Neuronal stem cell (in vitro differentiated cells): ENCODE data around the gene RHOA.

Experiments
- DNase-seq: peaks from one replicate; pipeline ENCODE4 v3.0.0-alpha.2; 2013; ENCODE audit warnings: low spot score
- H2AFZ ChIP-seq: one replicate; pipeline ENCODE4 v1.6.1; 2013; ENCODE audit warnings: mild to moderate bottlenecking, low read length, inconsistent platforms
- H2AK5ac ChIP-seq: 2 replicates; pipeline ENCODE4 v1.6.1; 2013; ENCODE audit warnings: low read depth, mild to moderate bottlenecking, inconsistent platforms, low read length, moderate library complexity, mixed read lengths
- H2BK120ac ChIP-seq: 2 replicates; pipeline ENCODE4 v1.6.1; 2013; ENCODE audit warnings: low read depth, mild to moderate bottlenecking, inconsistent platforms, low read length, moderate library complexity, mixed read lengths
- H2BK12ac ChIP-seq: one replicate; pipeline ENCODE4 v1.6.1; 2013; ENCODE audit warnings: low read length, inconsistent platforms
- H2BK15ac ChIP-seq: 2 replicates; pipeline ENCODE4 v1.6.1; 2013; ENCODE audit warnings: mild to moderate bottlenecking, low read length, inconsistent platforms, mixed read lengths
- H2BK5ac ChIP-seq: one replicate; pipeline ENCODE4 v1.6.1; 2013; ENCODE audit warnings: inconsistent platforms, mild to moderate bottlenecking, low read length, moderate library complexity
- H3K14ac ChIP-seq: one replicate; pipeline ENCODE4 v1.6.1; 2013; ENCODE audit warnings: low read length, inconsistent platforms
- H3K18ac ChIP-seq: 2 replicates; pipeline ENCODE4 v1.6.1; 2013; ENCODE audit warnings: low read length, inconsistent platforms
- H3K23ac ChIP-seq: 2 replicates; pipeline ENCODE4 v1.6.1; 2013; ENCODE audit warnings: low read depth, mild to moderate bottlenecking, mixed read lengths, low read length, inconsistent platforms; ENCODE audit not compliant: poor library complexity
- H3K27ac ChIP-seq: replicated peaks from 3 replicates; pipeline ENCODE4 v1.5.1; 2013; ENCODE audit warnings: low read length, inconsistent platforms
- H3K27me3 ChIP-seq, 3 experiments: 2 replicates each; pipeline ENCODE4 v1.6.1; 2013; ENCODE audit warnings: low read length in 3 of 3, mild to moderate bottlenecking in 2 of 3, inconsistent platforms in 1 of 3, low read depth in 1 of 3, mixed read lengths in 1 of 3, moderate library complexity in 1 of 3; ENCODE audit not compliant: control insufficient read depth in 3 of 3, insufficient read depth in 3 of 3
- H3K36me3 ChIP-seq, 2 donors: replicated peaks in 1 of 2; 2 replicates each; pipeline ENCODE4 v1.6.1; 2013; ENCODE audit warnings: low read length in 2 of 2; ENCODE audit not compliant: control insufficient read depth in 2 of 2, insufficient read depth in 2 of 2
- H3K4ac ChIP-seq: 2 replicates; pipeline ENCODE4 v1.6.1; 2013; ENCODE audit warnings: inconsistent platforms, mild to moderate bottlenecking, low read length, moderate library complexity
- H3K4me1 ChIP-seq, 2 donors: 1 replicate in 1 of 2; 2 replicates in 1 of 2; pipeline ENCODE4 v1.6.1; 2013; ENCODE audit warnings: low read length in 2 of 2, low read depth in 1 of 2; ENCODE audit not compliant: control insufficient read depth in 2 of 2, insufficient read depth in 1 of 2
- H3K4me2 ChIP-seq: one replicate; pipeline ENCODE4 v1.6.1; 2013; ENCODE audit warnings: mild to moderate bottlenecking, low read length, inconsistent platforms; ENCODE audit not compliant: insufficient read depth, poor library complexity, severe bottlenecking
- H3K4me3 ChIP-seq, 2 donors: 2 replicates each; pipeline ENCODE4 v1.5.1; 2013; ENCODE audit warnings: low read length in 2 of 2, mild to moderate bottlenecking in 2 of 2, inconsistent platforms in 1 of 2, moderate library complexity in 1 of 2
- H3K79me1 ChIP-seq: one replicate; pipeline ENCODE4 v1.6.1; 2013; ENCODE audit warnings: low read depth, mild to moderate bottlenecking, inconsistent platforms, low read length, moderate library complexity
- H3K9ac ChIP-seq: one replicate; pipeline ENCODE4 v1.6.1; 2013; ENCODE audit warnings: mild to moderate bottlenecking, low read depth, low read length, inconsistent platforms; ENCODE audit not compliant: poor library complexity
- H3K9me3 ChIP-seq, 2 donors: replicated peaks in 1 of 2; 2 replicates each; pipeline versions ENCODE3 to v1.6.1; 2013; ENCODE audit warnings: low read length in 2 of 2, mild to moderate bottlenecking in 2 of 2, inconsistent platforms in 1 of 2, low read depth in 1 of 2, mixed read lengths in 1 of 2, moderate library complexity in 1 of 2; ENCODE audit not compliant: control insufficient read depth in 2 of 2, insufficient read depth in 1 of 2
- H4K8ac ChIP-seq: one replicate; pipeline ENCODE4 v1.6.1; 2013; ENCODE audit warnings: low read depth, mild to moderate bottlenecking, inconsistent platforms, low read length, moderate library complexity
- H4K91ac ChIP-seq: one replicate; pipeline ENCODE4 v1.6.1; 2013; ENCODE audit warnings: low read length, low read depth, mild to moderate bottlenecking, inconsistent platforms; ENCODE audit not compliant: poor library complexity
- WGBS, 2 donors: extraction: QIAGEN DNeasy Blood & Tissue Kit; methylation state at CpG; one replicate each; pipeline ENCODE4 v1.1.7; 2013; ENCODE audit warnings: missing lambda C conversion rate in 2 of 2, mixed read lengths in 1 of 2; ENCODE audit not compliant: insufficient read length in 2 of 2, insufficient replicate concordance in 1 of 2; ENCODE audit errors: extremely low coverage in 2 of 2; 5-methylcytosine and 5-hydroxymethylcytosine counted together

Gene RHOA

DNA sequence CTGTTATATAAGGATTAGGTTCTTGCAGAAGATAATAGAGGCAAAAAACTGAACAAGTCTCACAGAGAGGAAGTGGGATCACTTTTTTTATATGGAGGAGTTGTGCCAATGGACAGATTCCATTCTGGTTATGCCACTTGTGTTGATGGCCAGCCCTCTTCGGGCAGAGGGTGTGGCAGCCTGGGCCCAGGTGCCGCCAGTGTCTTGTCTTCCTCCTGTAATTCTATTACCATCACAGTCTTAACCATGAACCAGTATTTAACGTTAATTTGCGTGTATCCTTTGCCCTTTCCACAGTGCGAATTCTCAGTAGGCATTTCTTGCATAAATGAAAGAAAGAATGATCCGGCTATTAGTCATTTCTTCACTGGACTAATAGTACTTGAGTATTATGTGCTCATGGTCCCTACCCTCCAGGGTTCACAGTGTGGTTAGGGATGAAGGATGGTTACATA lies 65.0 kb downstream of the RHOA start:
- Histone ChIP-seq H3K18ac (no peak overlapping the region), H2BK120ac (no peak overlapping the region), H3K14ac (no peak overlapping the region), H4K91ac (no peak overlapping the region), H2AK5ac (no peak overlapping the region), H3K9ac (no peak overlapping the region), H3K36me3 (no peaks in the 10 kb centered on the region), H3K79me1 (peaks cover 1% of the 10 kb centered on the region), H2AFZ (no peak overlapping the region), H3K27me3 (no peaks in the 10 kb centered on the region), H3K4ac (no peak overlapping the region), H2BK15ac (no peak overlapping the region), H3K9me3 (no peaks in the 10 kb centered on the region), H2BK12ac (no peak overlapping the region), H2BK5ac (no peak overlapping the region), H3K4me2 (no peak overlapping the region), H4K8ac (no peak overlapping the region), H3K23ac (no peak overlapping the region), H3K4me3 (no peak overlapping the region), H3K27ac (no peak overlapping the region), H3K4me1 (peaks cover 3 to 4% of the 10 kb centered on the region in 2 donors)
- WGBS, 2 donors: no CpG with 5 or more reads among the region's 6 CpGs
- DNase-seq: no peak

GRCh38 chr3:49343163-49343562 lies 68.6 kb downstream of the RHOA start:
- H2BK12ac ChIP-seq: no peak overlapping the region
- H3K4ac ChIP-seq: no peak overlapping the region
- no peak overlapping the region for H2AFZ ChIP-seq
- H4K8ac ChIP-seq: no peak overlapping the region
- no peak overlapping the region for H3K14ac ChIP-seq
- H2BK120ac ChIP-seq: no peak overlapping the region
- H3K27ac ChIP-seq: no peak overlapping the region
- H2AK5ac ChIP-seq: no peak overlapping the region
- no peak overlapping the region for H4K91ac ChIP-seq
- no peaks in the 10 kb centered on the region for H3K79me1 ChIP-seq
- no peak for DNase-seq
- no peak overlapping the region for H2BK15ac ChIP-seq
- H3K4me2 ChIP-seq: no peak overlapping the region
- no peak overlapping the region for H3K4me3 ChIP-seq
- no CpG with 5 or more reads among the region's 3 CpGs for WGBS, 2 donors
- no peaks in the 10 kb centered on the region for H3K27me3 ChIP-seq
- H3K4me1 ChIP-seq: peaks cover 2 to 5% of the 10 kb centered on the region in 2 donors
- H3K9ac ChIP-seq: no peak overlapping the region
- no peak overlapping the region for H3K18ac ChIP-seq
- H3K9me3 ChIP-seq: no peaks in the 10 kb centered on the region
- H3K23ac ChIP-seq: no peak overlapping the region
- H2BK5ac ChIP-seq: no peak overlapping the region
- H3K36me3 ChIP-seq: no peaks in the 10 kb centered on the region

DNA sequence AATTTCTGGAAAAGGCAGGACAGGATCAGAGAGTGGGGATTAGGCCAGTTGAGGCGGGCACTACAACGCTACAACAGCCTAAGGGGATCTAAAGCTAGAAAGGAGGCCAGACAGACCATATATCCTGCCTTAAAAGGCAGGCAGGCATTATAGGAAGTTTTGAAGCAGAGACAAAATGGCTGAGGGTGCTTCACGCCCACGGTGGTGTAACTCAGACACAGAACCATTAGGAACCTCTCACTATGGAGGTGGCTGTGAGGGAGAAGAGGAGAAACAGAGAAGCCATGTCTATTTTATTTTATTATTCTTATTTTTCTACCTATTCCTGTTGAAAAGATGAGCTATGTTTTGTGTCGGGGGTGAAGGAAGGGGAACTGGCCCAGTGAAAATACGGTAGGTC lies 69.8 kb downstream of the RHOA start:
- no peak overlapping the region for H2BK120ac ChIP-seq
- no peak overlapping the region for H3K4me3 ChIP-seq
- no peak overlapping the region for H4K91ac ChIP-seq
- H3K4ac ChIP-seq: no peak overlapping the region
- H2AK5ac ChIP-seq: peak overlapping the region; percentile 61
- H3K4me1 ChIP-seq: peaks cover 2 to 5% of the 10 kb centered on the region in 2 donors
- peaks cover 0 to 5% of the 10 kb centered on the region in 2 donors for H3K36me3 ChIP-seq
- H3K18ac ChIP-seq: no peak overlapping the region
- H4K8ac ChIP-seq: no peak overlapping the region
- H3K79me1 ChIP-seq: no peaks in the 10 kb centered on the region
- H3K4me2 ChIP-seq: no peak overlapping the region
- H3K27ac ChIP-seq: no peak overlapping the region
- no CpG with 5 or more reads among the region's 6 CpGs for WGBS, 2 donors
- no peak overlapping the region for H3K23ac ChIP-seq
- no peak overlapping the region for H3K14ac ChIP-seq
- no peak overlapping the region for H3K9ac ChIP-seq
- H2BK15ac ChIP-seq: no peak overlapping the region
- no peaks in the 10 kb centered on the region for H3K27me3 ChIP-seq
- no peak overlapping the region for H2BK5ac ChIP-seq
- no peak for DNase-seq
- no peaks in the 10 kb centered on the region for H3K9me3 ChIP-seq
- no peak overlapping the region for H2BK12ac ChIP-seq
- H2AFZ ChIP-seq: no peak overlapping the region

DNA sequence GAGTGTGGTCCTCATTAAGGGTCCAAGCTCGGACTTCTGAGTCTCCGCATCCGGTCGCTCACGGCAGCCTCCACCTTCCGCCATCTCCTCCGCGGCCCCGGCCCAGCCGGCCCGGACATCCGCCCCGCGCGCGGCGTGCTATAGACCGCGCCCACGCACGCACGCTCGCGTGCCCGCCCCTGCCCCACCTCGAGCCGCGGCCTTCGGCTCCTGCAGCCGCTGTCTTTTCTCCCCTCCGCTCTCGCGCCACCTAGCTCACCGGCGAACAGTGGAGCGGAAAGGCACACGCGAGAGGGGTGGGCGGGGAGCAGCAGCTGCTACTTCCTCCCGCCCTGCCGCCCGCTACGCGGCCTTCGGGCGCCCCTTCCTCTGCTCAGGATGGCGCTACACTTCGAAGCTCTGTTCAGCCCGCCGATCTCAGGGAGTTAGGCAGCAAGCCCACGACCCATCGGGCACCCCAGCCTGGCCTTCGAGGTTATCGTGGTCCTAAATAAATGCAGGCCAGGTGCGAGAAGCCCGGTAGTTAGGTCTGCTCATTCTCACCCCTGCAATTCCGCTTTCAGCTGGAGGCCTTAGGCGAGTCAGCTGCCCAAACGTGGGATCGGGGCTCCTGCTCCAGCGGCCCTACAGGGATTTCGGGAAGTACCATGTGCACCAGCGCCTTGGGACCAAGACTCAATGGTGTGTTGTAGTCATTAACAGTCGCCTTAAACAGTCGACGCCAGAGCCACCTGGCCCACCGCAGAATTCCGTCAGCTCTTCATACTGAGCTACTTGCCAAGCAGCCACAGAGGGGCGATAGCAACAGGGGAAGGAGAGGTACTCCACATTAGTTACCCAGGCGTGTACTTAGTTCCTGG lies 71.6 kb downstream of the RHOA start, which contains the start of gene USP4:
USP4 (minus strand) TSS at position 113 of the 860 bp plus-strand sequence; CDS start at position 84, 29 bp downstream.
- H4K91ac ChIP-seq: no peak within 1 kb of the TSS
- WGBS, 2 donors: no CpG with 5 or more reads among the region's 70 CpGs

More for the DNA sequence above, 71.6 kb downstream of the RHOA start, which contains the start of gene USP4:
- peak within 1 kb of the TSS; percentile 58 for H3K4me2 ChIP-seq
- H2BK12ac ChIP-seq: no peak within 1 kb of the TSS
- peak within 1 kb of the TSS; percentile 93 for H2BK5ac ChIP-seq
- H3K4me3 ChIP-seq: peak within 1 kb of the TSS; percentile 62 to 87
- peak within 1 kb of the TSS; percentile 85 for H3K9ac ChIP-seq
- H3K4ac ChIP-seq: no peak within 1 kb of the TSS
- H3K23ac ChIP-seq: peak within 1 kb of the TSS; percentile 45
- H3K18ac ChIP-seq: peak within 1 kb of the TSS; percentile 84
- no peaks in the 10 kb centered on the region for H3K9me3 ChIP-seq
- DNase-seq: peak; percentile 77
- peak within 1 kb of the TSS; percentile 91 for H2AFZ ChIP-seq
- H3K27me3 ChIP-seq: no peaks in the 10 kb centered on the region
- H3K4me1 ChIP-seq: peaks cover 2 to 5% of the 10 kb centered on the region in 2 donors
- H3K14ac ChIP-seq: no peak within 1 kb of the TSS
- no peaks in the 10 kb centered on the region for H3K79me1 ChIP-seq
- peak within 1 kb of the TSS; percentile 95 for H3K27ac ChIP-seq
- H4K8ac ChIP-seq: peak within 1 kb of the TSS; percentile 66
- peaks cover 2 to 15% of the 10 kb centered on the region in 2 donors for H3K36me3 ChIP-seq
- H2BK15ac ChIP-seq: peak within 1 kb of the TSS; percentile 54
- H2AK5ac ChIP-seq: peak within 1 kb of the TSS; percentile 64
- H2BK120ac ChIP-seq: peak within 1 kb of the TSS; percentile 34
